ENCODE results near the gene BIRC5.

- TF ChIP-seq, protein P1, sequence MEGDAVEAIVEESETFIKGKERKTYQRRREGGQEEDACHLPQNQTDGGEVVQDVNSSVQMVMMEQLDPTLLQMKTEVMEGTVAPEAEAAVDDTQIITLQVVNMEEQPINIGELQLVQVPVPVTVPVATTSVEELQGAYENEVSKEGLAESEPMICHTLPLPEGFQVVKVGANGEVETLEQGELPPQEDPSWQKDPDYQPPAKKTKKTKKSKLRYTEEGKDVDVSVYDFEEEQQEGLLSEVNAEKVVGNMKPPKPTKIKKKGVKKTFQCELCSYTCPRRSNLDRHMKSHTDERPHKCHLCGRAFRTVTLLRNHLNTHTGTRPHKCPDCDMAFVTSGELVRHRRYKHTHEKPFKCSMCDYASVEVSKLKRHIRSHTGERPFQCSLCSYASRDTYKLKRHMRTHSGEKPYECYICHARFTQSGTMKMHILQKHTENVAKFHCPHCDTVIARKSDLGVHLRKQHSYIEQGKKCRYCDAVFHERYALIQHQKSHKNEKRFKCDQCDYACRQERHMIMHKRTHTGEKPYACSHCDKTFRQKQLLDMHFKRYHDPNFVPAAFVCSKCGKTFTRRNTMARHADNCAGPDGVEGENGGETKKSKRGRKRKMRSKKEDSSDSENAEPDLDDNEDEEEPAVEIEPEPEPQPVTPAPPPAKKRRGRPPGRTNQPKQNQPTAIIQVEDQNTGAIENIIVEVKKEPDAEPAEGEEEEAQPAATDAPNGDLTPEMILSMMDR (IDR thresholded peaks at IDR 0.05): no peak
- TF ChIP-seq POLR2AphosphoS5 (IDR thresholded peaks at IDR 0.05) (no peak), POLR2A (IDR thresholded peaks at IDR 0.05) (no peak)
Observed at GRCh38 chr17:78264590-78264989, 50.5 kb downstream of the BIRC5 start.

Data from stomach (tissue), 4 donors.